Left lung (tissue), 10 donors: ENCODE data around the gene ALLC. TPM values are rescaled to one million over a fixed set of nuclear protein-coding genes. Genes with fewer than 3 reads are reported as not detected.
A peak's percentile ranks its signal among the peaks of the same experiment; 100 is the strongest.

ENCODE experiments used
- ATAC-seq: fragments of 200-7000 bp; cut with Tn5 transposase; one replicate; pipeline ENCODE4 v1.9.1; 2020; ENCODE audit warnings: moderate library complexity
- DNase-seq, 4 donors: peaks; one replicate each; pipeline ENCODE4 v3.0.0-alpha.2; 2013 to 2020
- H3K27ac ChIP-seq, 2 donors: fragments of 200-600 bp; sonication (generic) in 1 of 2; one replicate each; pipeline versions ENCODE4 v1.5.0 to v1.8.0; 2020 to 2021
- H3K27me3 ChIP-seq, 2 donors: fragments of 200-600 bp; sonication (generic) in 1 of 2; one replicate each; pipeline versions ENCODE4 v1.5.0 to v1.8.0; 2020 to 2021
- H3K36me3 ChIP-seq, 2 donors: fragments of 200-600 bp; sonication (generic) in 1 of 2; one replicate each; pipeline versions ENCODE4 v1.5.0 to v1.8.0; 2020 to 2021
- H3K4me1 ChIP-seq, 2 donors: fragments of 200-600 bp; one replicate each; pipeline ENCODE4 v1.8.0; 2021
- H3K4me3 ChIP-seq, 2 donors: fragments of 200-600 bp; sonication (generic) in 1 of 2; one replicate each; pipeline versions ENCODE4 v1.5.0 to v1.8.0; 2020 to 2021; ENCODE audit warnings: mild to moderate bottlenecking in 1 of 2
- H3K9me3 ChIP-seq, 2 donors: fragments of 200-600 bp; sonication (generic) in 1 of 2; one replicate each; pipeline versions ENCODE4 v1.5.0 to v1.8.0; 2020 to 2021
- intact Hi-C, 2 donors: fragments of 100-400 bp; cut with DNase I; formaldehyde crosslinking; loops; one replicate each; pipeline versions ENCODE4 v1.11.2 to v1.14.2; 2022
- polyA plus RNA-seq, 6 donors: library from polyadenylated mRNA; unstranded; fragments of 120-200 nt; gene quantifications; one replicate each; pipeline ENCODE4 v1.2.1, GENCODE V29; 2013; ENCODE audit not compliant: insufficient read length in 6 of 6
- total RNA-seq, 2 donors: library from RNA; stranded (reverse); fragmentation: NEBNext Ultra II Directional; extraction: Animal tissue kit (Norgen Biotek cat#: 25700); gene quantifications; one replicate each; pipeline ENCODE4 v1.2.1, GENCODE V29; 2021
- TF ChIP-seq, protein P1 (sequence below), 2 donors: fragments of 200-600 bp; sonication (generic) in 1 of 2; IDR thresholded peaks; one replicate each; pipeline versions ENCODE4 v1.5.0 to v1.8.0; 2021; ENCODE audit warnings: antibody characterized with exemption in 2 of 2
- donor health status: DM: no; HTN: yes; CAD: no.
- donor health status: DM: no; HTN: no; CAD: no.

Gene ALLC
- total and polyA plus RNA-seq, 8 donors, result 0.13 TPM; not detected in 7

DNA sequence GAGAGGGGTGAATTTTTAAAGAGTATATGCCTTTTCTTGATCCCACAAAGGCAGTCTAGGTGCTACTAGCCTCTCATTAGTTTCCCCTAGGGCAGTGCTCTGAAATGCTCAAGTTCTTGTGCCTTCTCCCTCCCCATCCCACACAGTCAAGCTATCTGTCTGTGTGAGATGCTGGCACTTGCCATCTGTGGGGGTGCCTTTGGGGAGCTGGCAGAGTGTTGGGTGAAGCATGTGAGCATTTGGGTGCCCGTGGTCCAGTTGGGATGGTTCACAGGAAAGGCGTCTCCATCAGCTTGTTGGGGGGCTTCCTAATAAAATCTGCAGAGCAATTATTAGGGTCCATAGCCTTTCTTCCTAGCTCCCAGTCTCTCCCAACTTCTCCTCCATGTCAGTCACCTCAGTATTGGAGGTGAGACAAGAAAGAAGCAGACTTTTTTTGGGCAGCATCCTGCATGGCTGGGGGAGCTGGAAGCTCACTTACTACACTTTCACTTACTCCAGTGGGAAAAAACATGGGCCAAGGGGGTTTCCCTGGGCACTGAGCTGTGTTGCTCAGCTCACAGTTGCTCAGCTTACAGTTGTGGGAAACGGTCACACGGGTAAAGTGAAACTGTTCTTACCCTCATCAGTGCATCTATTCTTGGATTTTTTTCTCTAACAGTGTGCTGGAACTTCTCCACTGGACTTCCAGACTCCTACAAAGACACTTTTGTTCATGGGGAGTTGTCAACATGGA lies 33.8 kb upstream of the ALLC start:
- Histone ChIP-seq H3K9me3 (no peaks in the 10 kb centered on the region), H3K4me3 (no peak overlapping the region), H3K36me3 (no peaks in the 10 kb centered on the region), H3K27me3 (no peaks in the 10 kb centered on the region), H3K27ac (no peak overlapping the region), H3K4me1 (no peaks in the 10 kb centered on the region)
- no peak for ATAC-seq
- DNase-seq, result no peak
- intact Hi-C loops, result no loop called here
- TF ChIP-seq, protein P1, sequence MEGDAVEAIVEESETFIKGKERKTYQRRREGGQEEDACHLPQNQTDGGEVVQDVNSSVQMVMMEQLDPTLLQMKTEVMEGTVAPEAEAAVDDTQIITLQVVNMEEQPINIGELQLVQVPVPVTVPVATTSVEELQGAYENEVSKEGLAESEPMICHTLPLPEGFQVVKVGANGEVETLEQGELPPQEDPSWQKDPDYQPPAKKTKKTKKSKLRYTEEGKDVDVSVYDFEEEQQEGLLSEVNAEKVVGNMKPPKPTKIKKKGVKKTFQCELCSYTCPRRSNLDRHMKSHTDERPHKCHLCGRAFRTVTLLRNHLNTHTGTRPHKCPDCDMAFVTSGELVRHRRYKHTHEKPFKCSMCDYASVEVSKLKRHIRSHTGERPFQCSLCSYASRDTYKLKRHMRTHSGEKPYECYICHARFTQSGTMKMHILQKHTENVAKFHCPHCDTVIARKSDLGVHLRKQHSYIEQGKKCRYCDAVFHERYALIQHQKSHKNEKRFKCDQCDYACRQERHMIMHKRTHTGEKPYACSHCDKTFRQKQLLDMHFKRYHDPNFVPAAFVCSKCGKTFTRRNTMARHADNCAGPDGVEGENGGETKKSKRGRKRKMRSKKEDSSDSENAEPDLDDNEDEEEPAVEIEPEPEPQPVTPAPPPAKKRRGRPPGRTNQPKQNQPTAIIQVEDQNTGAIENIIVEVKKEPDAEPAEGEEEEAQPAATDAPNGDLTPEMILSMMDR (IDR thresholded peaks at IDR 0.05), result no peak

DNA sequence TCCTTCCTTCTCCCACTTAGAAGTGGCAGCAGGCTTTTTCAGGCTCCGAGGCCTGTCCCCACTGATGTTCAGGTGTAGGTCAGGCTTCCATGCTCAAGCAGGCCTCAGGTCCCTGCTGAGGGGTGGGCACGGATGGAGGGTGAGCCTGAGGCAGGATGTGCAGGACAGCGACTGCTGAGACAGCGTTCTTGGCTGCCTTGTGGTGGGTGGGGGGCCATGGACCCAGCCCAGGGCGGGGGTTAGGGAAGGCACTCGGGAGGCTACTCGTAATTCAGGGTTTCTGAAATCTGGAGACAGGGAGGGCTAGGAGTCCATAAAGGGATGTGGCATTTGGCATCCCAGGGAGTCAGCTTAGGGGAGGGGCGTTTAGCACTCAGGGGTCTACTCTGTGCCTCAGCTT lies 32.8 kb upstream of the ALLC start:
- Histone ChIP-seq H3K27ac (no peak overlapping the region), H3K4me1 (no peaks in the 10 kb centered on the region), H3K27me3 (no peaks in the 10 kb centered on the region), H3K36me3 (no peaks in the 10 kb centered on the region), H3K9me3 (no peaks in the 10 kb centered on the region), H3K4me3 (no peak overlapping the region)
- intact Hi-C loops, result no loop called here
- DNase-seq, result peak in 2 of 4 donors; percentile 27 to 45
- ATAC-seq, result no peak
- TF ChIP-seq, protein P1 (IDR thresholded peaks at IDR 0.05), result no peak

DNA sequence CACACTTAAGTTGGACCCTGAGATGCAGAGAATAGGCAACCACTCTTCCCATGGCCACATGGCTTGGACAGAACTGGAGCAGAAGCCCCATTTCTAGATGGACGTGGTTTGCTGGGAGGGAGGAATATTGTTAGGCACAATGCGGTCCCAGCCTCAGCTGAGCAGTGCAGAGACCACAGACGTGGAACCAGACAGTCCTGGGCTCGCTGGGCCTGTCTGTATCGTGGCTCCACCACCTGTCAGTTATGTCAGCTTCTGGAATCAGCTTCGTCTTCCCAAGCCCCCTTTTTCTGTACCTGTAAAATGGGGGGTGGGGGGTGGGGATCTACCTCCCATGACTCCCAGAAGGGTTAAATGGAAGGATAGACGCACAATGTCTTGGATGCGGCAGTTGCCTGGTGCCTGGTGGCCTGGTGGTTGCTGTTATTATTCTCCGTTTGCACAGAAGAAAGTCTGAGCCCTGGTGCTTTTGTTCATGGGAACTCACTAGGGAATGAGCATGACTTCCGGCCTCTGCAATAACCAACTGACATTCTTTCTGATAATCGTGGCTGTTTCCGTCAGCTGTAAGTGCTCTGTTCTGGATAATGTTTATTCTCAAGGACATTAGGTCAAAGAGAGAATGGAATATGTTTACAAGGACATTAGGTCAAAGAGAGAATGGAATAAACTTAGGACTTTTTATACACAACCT lies 31.7 kb upstream of the ALLC start:
- ATAC-seq (no peak), DNase-seq (peak in 2 of 4 donors; percentile 26 to 59)
- no peaks in the 10 kb centered on the region for H3K4me1 ChIP-seq
- H3K36me3 ChIP-seq, result no peaks in the 10 kb centered on the region
- H3K27ac ChIP-seq, result peak overlapping the region in 1 of 2 donors; percentile 48
- TF ChIP-seq, protein P1 (IDR thresholded peaks at IDR 0.05), result no peak
- H3K4me3 ChIP-seq, result no peak overlapping the region
- intact Hi-C loops, result no loop called here
- H3K27me3 ChIP-seq, result no peaks in the 10 kb centered on the region
- H3K9me3 ChIP-seq, result no peaks in the 10 kb centered on the region

DNA sequence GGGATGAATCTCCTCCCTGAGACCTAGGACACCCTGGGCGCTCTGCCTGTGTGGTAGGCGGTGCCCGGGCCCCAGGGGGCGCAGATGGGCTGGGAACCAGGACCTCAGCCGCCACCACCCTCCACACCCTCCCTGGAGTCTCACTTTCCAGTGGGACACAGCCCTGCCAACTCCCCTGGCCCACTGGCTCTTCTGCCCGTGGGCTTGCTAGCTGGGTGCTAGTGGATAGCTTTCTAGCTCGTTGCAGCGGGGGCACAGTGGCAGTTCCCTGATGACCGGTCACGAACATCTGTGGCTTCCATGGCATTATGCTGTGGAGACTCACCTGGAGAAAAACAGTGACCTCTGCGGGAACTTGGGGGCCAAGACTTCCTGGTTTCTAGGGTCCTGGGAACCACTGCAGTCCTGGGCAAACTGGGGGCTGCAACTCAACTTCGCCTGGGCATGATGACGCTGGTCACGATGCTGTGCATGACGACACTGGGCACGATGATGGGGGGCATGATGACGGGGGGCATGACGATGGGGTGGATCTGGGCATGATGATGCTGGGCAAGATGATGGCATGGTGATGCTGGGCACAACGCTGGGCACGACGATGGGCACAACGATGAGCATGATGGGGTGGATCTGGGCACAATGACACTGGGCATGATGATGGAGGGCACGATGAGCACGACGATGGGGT lies 31.0 kb upstream of the ALLC start:
- TF ChIP-seq, protein P1 (IDR thresholded peaks at IDR 0.05), result peak in 1 of 2 donors; percentile 7
- DNase-seq, result peak in 2 of 4 donors; percentile 29 to 53
- no peak overlapping the region for H3K4me3 ChIP-seq

More for the DNA sequence above, 31.0 kb upstream of the ALLC start:
- H3K36me3 ChIP-seq, result no peaks in the 10 kb centered on the region
- H3K27ac ChIP-seq, result peak overlapping the region in 1 of 2 donors; percentile 48
- H3K9me3 ChIP-seq, result no peaks in the 10 kb centered on the region
- intact Hi-C loops, result no loop called here
- no peaks in the 10 kb centered on the region for H3K4me1 ChIP-seq
- no peak for ATAC-seq
- no peaks in the 10 kb centered on the region for H3K27me3 ChIP-seq
